NOMO-1 treated with DMSO at 0.1 percent for 48 hours (cell line): Measurements from ENCODE around the gene CDK9.
A peak's percentile ranks its signal among the peaks of the same experiment; 100 is the strongest.
"Not testable (repeated sequence)": the region's sequence is repeated elsewhere in the genome, so short reads cannot be mapped to it uniquely, and the experiment has no call there.

Source experiments
- DNase-seq: peaks from one replicate; lab custom pipeline; 2025; ENCODE audit not compliant: unreplicated experiment; lab: John Stamatoyannopoulos, UW

CDK9 gene

DNA sequence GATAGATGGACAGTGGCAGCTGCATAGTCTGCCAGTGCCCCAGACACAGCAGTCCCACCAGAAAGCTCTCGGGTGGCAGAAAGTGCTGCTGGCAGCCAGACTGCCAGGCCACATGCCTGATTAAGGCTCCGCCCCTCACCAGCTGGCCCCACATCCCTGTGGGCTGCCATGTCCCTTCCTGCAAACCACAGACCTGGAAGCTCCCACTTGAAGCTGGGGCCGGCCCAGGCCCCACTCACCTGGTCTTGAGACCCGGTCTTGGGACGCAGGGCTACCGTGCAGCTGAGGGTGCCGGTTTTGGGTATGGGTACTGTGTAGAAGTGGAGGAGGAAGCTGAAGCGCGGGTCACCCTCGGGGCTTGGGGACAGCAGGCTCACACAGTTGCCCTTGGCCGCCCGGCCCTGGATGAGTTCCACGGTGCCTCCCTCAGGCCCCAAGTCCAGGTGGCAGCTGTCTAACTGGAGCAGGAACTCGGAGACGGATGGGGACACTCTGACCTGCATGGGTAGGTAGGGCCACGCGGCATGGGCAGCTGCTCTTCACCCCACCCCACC is 32.1 kb downstream of the CDK9 start:
- DNase-seq = no peak

DNA sequence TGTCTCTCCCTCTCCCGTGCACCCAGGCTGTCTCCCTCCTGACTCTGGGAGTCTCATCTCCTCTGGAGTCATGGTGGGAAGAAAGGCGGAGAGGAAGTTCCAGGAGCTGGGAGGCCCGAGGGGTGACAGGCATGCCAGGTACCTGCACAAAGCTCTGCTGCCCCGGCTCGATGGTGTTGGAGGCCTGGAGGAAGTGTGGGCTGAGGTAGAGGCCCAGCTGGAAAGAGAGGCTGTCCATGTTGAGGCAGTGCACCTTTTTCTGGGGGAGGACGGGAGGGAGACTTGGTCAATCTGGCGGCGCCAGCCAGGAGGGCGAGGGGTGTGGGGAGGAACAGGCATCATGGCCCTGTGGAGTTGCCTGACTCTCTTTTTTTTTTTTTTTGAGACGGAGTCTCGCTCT is 32.7 kb downstream of the CDK9 start:
- no peak for DNase-seq

DNA sequence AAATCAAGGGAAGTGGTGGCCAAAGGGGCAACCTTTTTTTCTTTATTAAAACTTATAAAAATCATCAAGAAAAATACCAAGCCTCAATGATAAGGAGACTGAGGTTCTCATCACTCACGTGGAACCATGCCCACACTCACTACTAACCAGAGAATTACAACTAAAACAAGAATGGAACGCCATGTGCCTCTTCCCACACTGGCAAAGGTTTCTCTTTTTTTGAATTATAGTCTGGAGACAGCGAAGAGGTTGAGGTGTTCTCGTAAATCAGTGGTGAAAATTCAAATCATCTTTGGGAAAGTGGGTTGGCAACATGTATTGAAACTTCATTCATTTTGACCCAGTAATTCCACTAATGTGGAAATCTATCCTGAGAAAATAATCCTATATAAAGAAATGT is 36.3 kb downstream of the CDK9 start:
- no peak for DNase-seq

DNA sequence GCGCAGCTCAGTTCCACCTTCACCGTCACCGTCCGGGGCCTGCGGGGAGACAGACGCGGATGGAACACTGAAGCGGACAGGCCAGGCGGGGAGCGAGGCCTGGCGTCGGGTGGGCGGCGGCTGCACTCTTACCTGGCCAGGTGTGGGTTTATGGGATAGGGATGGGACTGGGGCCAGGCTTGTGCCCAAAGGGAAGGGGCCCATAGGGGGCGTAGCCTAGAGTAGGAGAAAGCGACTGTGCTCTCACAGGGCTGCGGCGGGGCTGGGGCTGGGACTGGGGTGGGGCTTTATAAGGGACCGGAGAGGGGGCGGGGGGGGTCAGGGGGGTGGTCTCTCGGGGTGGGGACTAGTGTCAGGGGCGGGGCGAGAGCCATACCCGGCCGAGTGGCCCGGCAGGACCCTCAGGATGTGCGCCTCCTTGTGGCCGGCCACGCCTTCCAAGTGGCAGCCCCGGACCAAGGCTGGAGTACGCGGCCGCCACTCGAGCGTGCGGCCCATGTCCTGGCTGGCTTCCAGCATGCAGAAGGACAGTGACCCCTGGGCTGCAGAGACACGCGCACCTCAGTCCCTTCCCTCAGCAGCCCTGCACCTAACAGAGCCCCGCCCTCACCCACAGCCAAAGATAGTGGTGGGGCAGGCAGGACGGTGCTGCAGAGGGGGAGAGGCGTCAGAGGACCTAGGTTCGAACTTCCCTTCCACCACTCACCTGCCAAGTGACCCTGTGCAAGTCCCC is 39.7 kb downstream of the CDK9 start:
- DNase-seq = no peak

DNA sequence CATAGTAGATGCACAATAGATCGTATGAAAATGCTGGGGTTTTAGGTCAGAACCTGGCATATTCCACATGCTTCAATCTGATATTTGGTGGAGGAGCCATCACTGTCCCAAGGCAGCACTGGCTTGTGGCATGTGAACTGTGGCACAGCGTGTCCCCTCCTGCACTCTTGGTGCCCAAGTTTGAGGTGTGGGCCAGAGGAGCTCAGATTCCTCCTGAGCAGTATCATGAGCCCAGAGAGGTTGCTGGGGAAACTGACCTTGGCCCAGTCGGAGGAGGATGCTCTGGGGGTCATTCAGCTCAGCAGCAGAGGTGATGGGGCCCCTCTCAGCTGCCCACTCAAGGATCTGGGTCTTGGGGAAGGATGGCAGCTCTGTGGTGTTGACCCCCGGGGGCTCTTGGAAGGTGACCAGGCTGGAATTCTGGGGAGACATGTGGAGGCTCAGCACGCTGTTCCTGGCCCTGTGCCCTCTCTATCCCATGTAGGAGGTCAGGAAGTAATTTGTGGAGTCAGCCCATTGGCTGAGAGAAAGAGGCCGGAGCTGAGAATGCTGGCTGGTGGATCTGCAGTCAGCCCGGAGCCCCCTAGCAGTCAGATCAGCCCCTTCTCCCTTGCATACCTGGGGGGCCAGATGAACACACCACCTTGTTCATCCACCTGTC is 40.5 kb downstream of the CDK9 start:
- DNase-seq = no peak

DNA sequence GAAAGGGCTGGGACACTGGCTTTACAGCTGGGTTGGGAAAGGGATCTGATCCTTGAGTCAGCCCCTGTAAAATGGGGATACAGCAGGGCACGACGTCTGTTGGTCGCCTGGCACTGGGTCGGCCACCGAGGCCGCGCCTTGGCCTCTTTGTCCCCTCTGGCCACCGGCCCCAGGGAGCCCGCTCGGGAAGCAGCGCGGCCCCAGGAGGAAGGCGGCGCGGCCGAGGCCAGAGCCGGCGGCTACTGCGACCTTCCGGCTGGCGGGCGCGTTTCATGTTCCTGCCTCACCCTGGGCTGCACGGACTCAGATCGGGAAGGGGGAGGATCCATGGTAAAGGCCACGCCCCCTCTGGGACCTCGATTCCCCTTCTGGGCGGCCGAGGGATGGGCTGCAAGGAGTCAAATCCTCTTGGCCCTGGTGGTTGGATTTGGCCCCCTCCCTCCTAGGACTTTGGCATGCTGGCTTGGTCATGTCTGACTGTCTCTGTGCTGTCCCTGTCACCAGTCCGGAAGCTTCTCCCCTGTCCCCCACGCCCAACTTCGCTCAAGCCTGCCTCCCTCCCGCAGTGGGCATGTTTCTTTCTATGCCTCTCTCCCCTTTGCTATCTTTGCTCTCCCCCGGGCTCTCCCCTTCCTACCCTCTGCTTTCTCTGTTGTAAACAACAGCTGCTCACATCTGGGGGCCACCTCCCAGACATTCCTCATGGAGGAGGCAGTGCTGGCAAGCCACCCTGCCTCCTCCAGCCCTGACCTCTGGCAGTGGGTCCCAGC is 42.6 kb downstream of the CDK9 start:
- no peak for DNase-seq

DNA sequence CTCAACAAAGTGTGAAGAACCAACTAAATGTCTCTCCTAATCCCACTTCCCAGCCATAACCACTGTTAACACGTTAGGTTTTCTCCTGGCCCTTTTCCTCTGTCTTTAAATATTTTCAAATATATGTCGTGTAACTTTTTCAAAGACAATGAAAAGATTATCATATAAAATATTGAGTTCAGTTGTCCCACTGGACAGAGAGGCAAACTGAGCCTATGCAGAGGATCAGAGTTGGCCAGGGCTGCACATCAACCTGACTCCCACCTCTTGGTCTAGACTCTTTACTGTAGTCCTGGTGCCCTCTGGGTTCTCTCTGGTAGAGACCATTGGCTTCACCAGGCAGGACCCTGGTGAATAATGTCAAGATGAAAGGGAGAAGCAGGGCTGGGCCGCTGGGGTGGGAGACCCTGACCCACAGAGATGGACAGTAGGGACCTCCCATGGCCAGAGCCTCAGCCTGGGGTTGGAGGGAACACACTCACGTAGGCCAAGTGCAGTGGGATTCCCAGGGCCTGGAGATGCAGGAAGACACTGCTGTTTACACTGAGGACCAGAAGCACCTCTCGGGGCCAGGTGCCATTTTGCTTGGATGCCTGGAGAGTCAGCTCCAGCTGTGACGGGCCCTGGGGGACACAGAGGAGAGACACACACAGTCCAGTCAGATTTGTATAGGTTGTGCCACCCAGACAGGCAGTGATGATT is 43.5 kb downstream of the CDK9 start:
- DNase-seq = no peak

DNA sequence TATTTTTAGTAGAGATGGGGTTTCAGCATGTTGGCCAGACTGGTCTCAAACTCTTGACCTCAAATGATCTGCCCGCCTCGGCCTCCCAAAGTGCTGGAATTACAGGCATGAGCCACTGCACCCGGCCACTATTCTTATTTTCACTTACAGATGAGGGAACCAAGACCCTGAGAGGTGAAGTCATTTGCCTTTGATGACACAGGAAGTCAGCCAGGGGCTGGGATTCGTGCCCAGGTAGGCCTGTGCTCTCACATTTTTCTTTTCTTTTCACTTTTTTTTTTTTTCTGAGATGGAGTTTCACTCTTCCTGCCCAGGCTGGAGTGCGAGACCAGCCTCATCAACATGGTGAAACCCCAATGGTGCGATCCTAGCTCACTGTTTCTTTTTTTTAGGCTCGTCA is 46.4 kb downstream of the CDK9 start:
- no peak for DNase-seq

DNA sequence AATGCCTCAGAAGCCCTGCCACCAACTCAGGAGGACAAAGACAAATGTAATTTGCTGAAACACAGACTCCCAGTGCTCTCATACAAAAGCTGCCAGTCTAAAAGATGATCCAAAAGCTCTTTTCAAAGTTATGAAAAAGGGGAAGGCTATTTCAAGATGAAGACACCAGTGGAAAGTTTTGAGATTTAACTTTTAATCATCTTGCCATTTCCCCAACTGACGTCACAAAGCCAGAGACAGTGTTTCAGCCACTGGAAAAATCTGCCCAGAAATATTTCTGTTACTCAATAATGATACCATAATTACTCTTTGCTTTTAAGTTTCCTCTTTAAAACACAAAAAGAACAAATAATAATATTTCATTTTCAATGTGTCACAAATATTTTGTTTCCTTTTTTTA is 47.7 kb downstream of the CDK9 start:
- DNase-seq = peak; percentile 90

DNA sequence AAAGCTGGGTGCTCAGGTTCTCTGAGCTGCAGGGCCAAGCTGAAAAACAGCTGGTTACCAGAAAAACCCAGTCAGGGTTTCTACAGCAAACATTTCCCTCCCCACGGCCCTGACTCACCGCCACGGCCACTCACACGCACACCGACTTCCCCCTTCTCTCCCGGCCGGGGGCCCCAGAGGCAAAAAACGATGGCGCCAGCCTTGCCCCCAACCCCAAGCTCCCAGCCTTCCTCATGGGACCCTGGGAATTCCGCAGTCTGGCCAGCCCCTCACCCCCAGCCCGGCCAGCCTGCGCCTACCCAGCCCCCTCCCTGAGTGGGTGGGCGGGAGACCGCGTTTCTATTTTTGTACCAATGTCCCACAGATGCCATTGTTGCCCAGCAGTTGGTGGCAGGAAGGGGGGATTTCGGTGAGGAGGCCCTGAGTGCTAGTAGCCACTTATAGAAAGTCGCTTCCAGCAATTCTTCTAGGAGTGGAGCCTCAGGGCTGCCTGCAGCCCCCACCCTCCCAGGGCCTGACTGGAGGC is 50.2 kb downstream of the CDK9 start:
- peak; percentile 85 for DNase-seq

DNA sequence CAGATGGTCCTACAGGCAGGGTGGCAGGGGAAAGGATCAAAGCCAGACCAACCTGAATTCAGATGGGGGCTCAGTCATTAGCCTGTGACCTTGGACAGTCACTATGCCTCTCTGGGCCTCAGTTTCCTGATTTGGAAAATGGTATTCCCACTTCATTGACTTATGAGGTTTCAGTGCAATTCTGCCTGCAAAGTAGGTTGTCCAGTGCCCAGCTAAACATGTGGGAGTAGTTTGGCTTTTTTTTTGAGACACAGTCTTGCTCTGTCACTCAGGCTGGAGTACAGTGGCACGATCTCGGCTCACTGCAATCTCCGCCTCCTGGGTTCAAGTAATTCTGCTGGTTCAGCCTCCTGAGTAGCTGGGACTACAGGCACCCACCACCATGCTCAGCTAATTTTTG is 50.7 kb downstream of the CDK9 start:
- DNase-seq = not testable (repeated sequence)

DNA sequence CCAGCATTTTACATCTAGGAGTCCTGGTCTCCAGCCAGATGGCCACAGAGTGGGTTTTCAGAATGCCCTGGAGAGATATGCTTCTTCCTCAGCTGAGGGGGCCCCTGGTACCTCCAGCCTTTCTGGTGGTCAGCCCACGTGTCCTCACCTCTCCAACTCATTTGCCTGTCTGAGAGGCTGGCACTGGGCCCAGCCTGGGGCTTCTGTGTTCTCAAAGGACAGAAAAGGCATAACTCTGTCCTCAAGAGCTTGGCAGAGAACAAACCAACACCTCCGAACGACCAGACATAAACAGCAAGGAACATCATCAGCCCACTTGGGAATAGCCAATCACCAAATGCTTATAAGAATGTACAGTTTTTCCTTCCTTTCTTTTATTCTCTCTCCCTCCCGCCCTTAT is 51.5 kb downstream of the CDK9 start:
- no peak for DNase-seq

DNA sequence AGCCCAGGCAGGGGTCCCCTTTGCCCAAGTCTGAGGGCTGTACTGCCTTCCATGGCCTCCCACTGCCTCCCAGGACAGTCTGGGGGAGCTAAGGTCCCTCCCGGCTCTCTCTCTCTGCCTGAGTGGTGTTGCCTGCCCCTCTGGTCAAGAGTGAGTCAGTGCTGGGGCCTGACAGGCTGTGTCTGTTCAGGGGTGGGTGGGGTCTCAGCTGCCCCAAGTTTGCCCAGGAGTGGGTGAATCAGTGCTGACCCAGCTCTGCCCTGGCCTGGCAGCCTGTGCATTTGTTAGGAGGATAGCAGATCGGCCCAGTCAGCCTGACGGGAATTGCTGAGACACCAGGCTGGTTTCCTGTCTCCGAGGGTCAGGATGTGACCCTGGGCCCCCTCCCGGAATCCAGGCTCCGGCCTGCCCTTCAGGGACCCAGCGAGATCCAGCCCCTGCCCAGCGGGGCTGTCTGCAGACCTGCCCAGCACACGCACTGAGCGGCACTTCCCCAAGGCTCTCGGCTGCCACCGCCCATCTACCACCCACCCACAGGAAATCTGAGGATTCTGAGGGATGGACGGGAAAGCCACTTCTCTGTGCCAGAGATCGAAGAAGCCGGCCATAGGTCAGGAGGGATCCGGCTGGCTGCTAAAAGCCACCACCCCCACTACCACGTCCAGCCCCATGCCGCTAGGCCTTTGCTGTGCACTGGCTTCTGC is 52.7 kb downstream of the CDK9 start:
- DNase-seq = no peak
